Limb (tissue), 2 donors: ENCODE results near the gene RIPOR3.
"Not testable (repeated sequence)": the region's sequence is repeated elsewhere in the genome, so short reads cannot be mapped to it uniquely, and the experiment has no call there.

Experiments used
- DNase-seq, 2 donors: peaks; one replicate each; pipeline ENCODE4 v3.0.0-alpha.2; 2016; ENCODE audit errors: extremely low spot score in 2 of 2

Gene RIPOR3

GRCh38 chr20:50578061-50578777 lies 113.1 kb downstream of the RIPOR3 start:
- no peak for DNase-seq

- no peak for DNase-seq
These were observed 113.9 kb downstream of the RIPOR3 start for GRCh38 chr20:50577175-50578018.

- peak; percentile 47 to 74 for DNase-seq
These were observed 115.2 kb downstream of the RIPOR3 start for GRCh38 chr20:50575865-50576720.

GRCh38 chr20:50574586-50574985 lies 116.8 kb downstream of the RIPOR3 start:
- no peak for DNase-seq

GRCh38 chr20:50574108-50574507 lies 117.2 kb downstream of the RIPOR3 start:
- DNase-seq = no peak

- peak; percentile 19 to 64 for DNase-seq
These were observed 118.2 kb downstream of the RIPOR3 start for GRCh38 chr20:50572938-50573777.

GRCh38 chr20:50571466-50571865 lies 119.9 kb downstream of the RIPOR3 start:
- DNase-seq = no peak

GRCh38 chr20:50569864-50570836 lies 121.2 kb downstream of the RIPOR3 start:
- no peak for DNase-seq

- not testable (repeated sequence) for DNase-seq
These were observed 121.9 kb downstream of the RIPOR3 start for GRCh38 chr20:50569487-50569863.

- no peak for DNase-seq
These were observed 122.8 kb downstream of the RIPOR3 start for GRCh38 chr20:50568549-50568942.

GRCh38 chr20:50567860-50568548 lies 123.3 kb downstream of the RIPOR3 start:
- no peak for DNase-seq

- DNase-seq = no peak
These were observed 125.5 kb downstream of the RIPOR3 start for GRCh38 chr20:50565871-50566270.

GRCh38 chr20:50565383-50565782 lies 126.0 kb downstream of the RIPOR3 start:
- no peak for DNase-seq

GRCh38 chr20:50563133-50563944 lies 128.0 kb downstream of the RIPOR3 start:
- DNase-seq = no peak

GRCh38 chr20:50562262-50562701 lies 129.1 kb downstream of the RIPOR3 start:
- no peak for DNase-seq

- DNase-seq = peak; percentile 51 to 66
These were observed 129.8 kb downstream of the RIPOR3 start for GRCh38 chr20:50561379-50562078.

GRCh38 chr20:50560867-50561266 lies 130.5 kb downstream of the RIPOR3 start:
- no peak for DNase-seq
